Panc1 (cell line): ENCODE data around the gene ATP6V0A4. TPM values are rescaled to one million over a fixed set of nuclear protein-coding genes. Genes with fewer than 3 reads are reported as not detected.

Source experiments
- ATAC-seq: fragments of 200-7000 bp; cut with Tn5 transposase; 2 replicates; pipeline ENCODE4 v1.9.1; 2020; ENCODE audit warnings: mild to moderate bottlenecking, moderate library complexity
- BruUV-seq: library from RNA; stranded (reverse); fragments of 400-500 nt; replicated peaks from 2 replicates; lab custom pipeline; 2021; lab: Mats Ljungman, UMichigan
- CTCF ChIA-PET: fragments of 300-600 bp; sonication (Branson Sonifier 250); formaldehyde crosslinking; loops from one replicate; lab custom pipeline; 2022; ENCODE audit warnings: antibody characterized with exemption; lab: Charles Lee
- POLR2A ChIA-PET: fragments of 300-600 bp; sonication (Branson Sonifier 250); formaldehyde crosslinking; loops from one replicate; lab custom pipeline; 2022; ENCODE audit warnings: antibody characterized with exemption; lab: Charles Lee
- DNase-seq: peaks from one replicate; pipeline ENCODE4 v3.0.0-alpha.2; 2010; ENCODE audit warnings: low read depth, low spot score
- H3K27ac ChIP-seq: 2 replicates; pipeline ENCODE4 v1.5.1; 2011; ENCODE audit warnings: mild to moderate bottlenecking, low read length, inconsistent platforms
- H3K27me3 ChIP-seq: fragments of 200-500 bp; sonication (Bioruptor generic); 2 replicates; pipeline ENCODE4 v1.6.0; 2014; ENCODE audit warnings: low read length, inconsistent platforms; ENCODE audit not compliant: control insufficient read depth, insufficient read depth
- H3K36me3 ChIP-seq: fragments of 200-500 bp; sonication (Bioruptor generic); 2 replicates; pipeline ENCODE4 v1.5.1; 2014; ENCODE audit warnings: inconsistent platforms, mild to moderate bottlenecking, low read length, moderate library complexity; ENCODE audit not compliant: control insufficient read depth, insufficient read depth
- H3K4me1 ChIP-seq: 2 replicates; pipeline ENCODE4 v1.5.1; 2011; ENCODE audit warnings: inconsistent platforms, mild to moderate bottlenecking, low read length, moderate library complexity; ENCODE audit not compliant: control insufficient read depth, insufficient read depth
- H3K4me3 ChIP-seq, 2 experiments: 2 replicates each; pipeline ENCODE4 v1.5.1; 2011 to 2012; ENCODE audit warnings: low read depth in 2 of 2, low read length in 2 of 2, mild to moderate bottlenecking in 2 of 2, inconsistent platforms in 1 of 2, moderate library complexity in 1 of 2
- H3K9me3 ChIP-seq: fragments of 200-500 bp; sonication (Bioruptor generic); 2 replicates; pipeline ENCODE4 v1.5.1; 2014; ENCODE audit warnings: low read depth, mild to moderate bottlenecking, inconsistent platforms, low read length, moderate library complexity; ENCODE audit not compliant: control insufficient read depth, insufficient read depth
- POLR2AphosphoS5 ChIP-seq: IDR thresholded peaks from 2 replicates; pipeline ENCODE4 v1.6.1; 2012; ENCODE audit warnings: mild to moderate bottlenecking, low read depth, low read length, moderate library complexity
- SIN3A ChIP-seq: IDR thresholded peaks from 2 replicates; pipeline ENCODE4 v1.6.1; 2012; ENCODE audit warnings: low read depth, mild to moderate bottlenecking, low read length, moderate library complexity, borderline replicate concordance; ENCODE audit not compliant: insufficient read depth
- TCF7L2 ChIP-seq: IDR thresholded peaks from 2 replicates; pipeline ENCODE4 v1.6.1; 2011; ENCODE audit warnings: mild to moderate bottlenecking, low read depth, low read length, inconsistent platforms
- in situ Hi-C: cut with HindIII; loops from 2 replicates; pipeline ENCODE4 v1.10.0; 2016; ENCODE audit warnings: low sequenced_read_pairs, low pct_unique_long_range_greater_than_20kb
- intact Hi-C: fragments of 100-400 bp; cut with micrococcal nuclease; formaldehyde crosslinking; loops from one replicate; pipeline ENCODE4 v1.10.0; 2022; ENCODE audit not compliant: unreplicated experiment
- total RNA-seq: library from RNA; stranded (reverse); gene quantifications from one replicate; pipeline ENCODE4 v1.2.1, GENCODE V29; 2021; ENCODE audit not compliant: unreplicated experiment
- TF ChIP-seq, protein P1 (sequence below), 2 experiments: IDR thresholded peaks; 2 replicates each; pipeline ENCODE4 v1.6.1; 2011 to 2012; ENCODE audit warnings: low read depth in 2 of 2, control low read depth in 1 of 2, low read length in 1 of 2, mild to moderate bottlenecking in 1 of 2, moderate library complexity in 1 of 2; ENCODE audit not compliant: insufficient read depth in 1 of 2
- TF ChIP-seq, protein P2 (sequence below): fragments of 450-650 bp; IDR thresholded peaks from 2 replicates; pipeline ENCODE4 v1.5.1; 2017; ENCODE audit warnings: mild to moderate bottlenecking

The ATP6V0A4 gene
- total RNA-seq, 1 experiment from 2014 or later: 0.15 TPM

GRCh38 chr7:138835087-138835486 lies 37.1 kb upstream of the ATP6V0A4 start:
- DNase-seq (no peak), ATAC-seq (no peak)
- ChIA-PET CTCF (interaction anchor here (0.7 kb wide), 1 partner anchor 241 kb away, joined by 4 read pairs; no protein-coding TSS in a partner anchor), POLR2A (no interaction called here)
- in situ Hi-C loops (no loop called here), intact Hi-C loops (no loop called here)
- Histone ChIP-seq H3K27me3 (no peaks in the 10 kb centered on the region), H3K36me3 (no peaks in the 10 kb centered on the region), H3K4me3 (no peak overlapping the region), H3K27ac (no peak overlapping the region), H3K4me1 (no peaks in the 10 kb centered on the region), H3K9me3 (no peaks in the 10 kb centered on the region)
- TF ChIP-seq, protein P1, sequence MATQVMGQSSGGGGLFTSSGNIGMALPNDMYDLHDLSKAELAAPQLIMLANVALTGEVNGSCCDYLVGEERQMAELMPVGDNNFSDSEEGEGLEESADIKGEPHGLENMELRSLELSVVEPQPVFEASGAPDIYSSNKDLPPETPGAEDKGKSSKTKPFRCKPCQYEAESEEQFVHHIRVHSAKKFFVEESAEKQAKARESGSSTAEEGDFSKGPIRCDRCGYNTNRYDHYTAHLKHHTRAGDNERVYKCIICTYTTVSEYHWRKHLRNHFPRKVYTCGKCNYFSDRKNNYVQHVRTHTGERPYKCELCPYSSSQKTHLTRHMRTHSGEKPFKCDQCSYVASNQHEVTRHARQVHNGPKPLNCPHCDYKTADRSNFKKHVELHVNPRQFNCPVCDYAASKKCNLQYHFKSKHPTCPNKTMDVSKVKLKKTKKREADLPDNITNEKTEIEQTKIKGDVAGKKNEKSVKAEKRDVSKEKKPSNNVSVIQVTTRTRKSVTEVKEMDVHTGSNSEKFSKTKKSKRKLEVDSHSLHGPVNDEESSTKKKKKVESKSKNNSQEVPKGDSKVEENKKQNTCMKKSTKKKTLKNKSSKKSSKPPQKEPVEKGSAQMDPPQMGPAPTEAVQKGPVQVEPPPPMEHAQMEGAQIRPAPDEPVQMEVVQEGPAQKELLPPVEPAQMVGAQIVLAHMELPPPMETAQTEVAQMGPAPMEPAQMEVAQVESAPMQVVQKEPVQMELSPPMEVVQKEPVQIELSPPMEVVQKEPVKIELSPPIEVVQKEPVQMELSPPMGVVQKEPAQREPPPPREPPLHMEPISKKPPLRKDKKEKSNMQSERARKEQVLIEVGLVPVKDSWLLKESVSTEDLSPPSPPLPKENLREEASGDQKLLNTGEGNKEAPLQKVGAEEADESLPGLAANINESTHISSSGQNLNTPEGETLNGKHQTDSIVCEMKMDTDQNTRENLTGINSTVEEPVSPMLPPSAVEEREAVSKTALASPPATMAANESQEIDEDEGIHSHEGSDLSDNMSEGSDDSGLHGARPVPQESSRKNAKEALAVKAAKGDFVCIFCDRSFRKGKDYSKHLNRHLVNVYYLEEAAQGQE (IDR thresholded peaks at IDR 0.05; ENCODE audit: insufficient read depth in 1 of 2, low read depth in 2 of 2, low read length in 1 of 2): no peak
- no TSS peak for BruUV-seq

DNA sequence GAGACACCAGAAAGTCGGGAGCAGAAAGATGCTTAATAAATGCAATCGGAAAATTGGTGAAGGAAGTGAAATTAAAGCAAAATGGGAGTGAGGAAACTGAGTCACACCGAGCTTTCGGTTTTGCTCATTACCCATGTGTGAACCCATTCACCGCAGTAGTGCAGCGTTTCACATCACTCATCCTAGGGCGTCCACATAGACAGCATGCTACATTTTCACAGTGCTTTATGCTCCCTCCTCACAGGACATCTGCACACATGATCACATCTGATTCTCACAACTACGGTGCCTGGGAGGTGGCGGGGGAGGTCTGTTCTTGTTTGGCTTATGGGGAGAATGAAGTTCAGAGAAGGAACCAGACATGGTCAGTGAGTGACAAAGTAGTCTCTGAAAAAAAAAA lies 36.6 kb upstream of the ATP6V0A4 start:
- H3K27ac ChIP-seq: no peak overlapping the region
- H3K9me3 ChIP-seq: no peaks in the 10 kb centered on the region
- H3K4me3 ChIP-seq: no peak overlapping the region
- CTCF ChIA-PET: interaction anchor here (0.7 kb wide), 1 partner anchor 241 kb away, joined by 4 read pairs; no protein-coding TSS in a partner anchor
- ATAC-seq: no peak
- intact Hi-C loops: no loop called here
- H3K36me3 ChIP-seq: no peaks in the 10 kb centered on the region
- TF ChIP-seq, protein P2, sequence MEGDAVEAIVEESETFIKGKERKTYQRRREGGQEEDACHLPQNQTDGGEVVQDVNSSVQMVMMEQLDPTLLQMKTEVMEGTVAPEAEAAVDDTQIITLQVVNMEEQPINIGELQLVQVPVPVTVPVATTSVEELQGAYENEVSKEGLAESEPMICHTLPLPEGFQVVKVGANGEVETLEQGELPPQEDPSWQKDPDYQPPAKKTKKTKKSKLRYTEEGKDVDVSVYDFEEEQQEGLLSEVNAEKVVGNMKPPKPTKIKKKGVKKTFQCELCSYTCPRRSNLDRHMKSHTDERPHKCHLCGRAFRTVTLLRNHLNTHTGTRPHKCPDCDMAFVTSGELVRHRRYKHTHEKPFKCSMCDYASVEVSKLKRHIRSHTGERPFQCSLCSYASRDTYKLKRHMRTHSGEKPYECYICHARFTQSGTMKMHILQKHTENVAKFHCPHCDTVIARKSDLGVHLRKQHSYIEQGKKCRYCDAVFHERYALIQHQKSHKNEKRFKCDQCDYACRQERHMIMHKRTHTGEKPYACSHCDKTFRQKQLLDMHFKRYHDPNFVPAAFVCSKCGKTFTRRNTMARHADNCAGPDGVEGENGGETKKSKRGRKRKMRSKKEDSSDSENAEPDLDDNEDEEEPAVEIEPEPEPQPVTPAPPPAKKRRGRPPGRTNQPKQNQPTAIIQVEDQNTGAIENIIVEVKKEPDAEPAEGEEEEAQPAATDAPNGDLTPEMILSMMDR: no peak
- TF ChIP-seq, protein P1 (IDR thresholded peaks at IDR 0.05; ENCODE audit: insufficient read depth in 1 of 2, low read depth in 2 of 2, low read length in 1 of 2): no peak
- TF ChIP-seq SIN3A (no peak), TCF7L2 (no peak), POLR2AphosphoS5 (no peak)
- no peak for DNase-seq
- no TSS peak for BruUV-seq
- POLR2A ChIA-PET: no interaction called here
- H3K27me3 ChIP-seq: no peaks in the 10 kb centered on the region
- no peaks in the 10 kb centered on the region for H3K4me1 ChIP-seq
- in situ Hi-C loops: no loop called here
